Activated CD4-positive, alpha-beta T cell treated with anti-CD3 and anti-CD28 coated beads, Interleukin-2, Interleukin-6, amounts not matched to agents 100 ng/mL and 50 ng/mL, durations not matched to agents 16 hours and 8 hours (primary cell): ENCODE results near the gene CORO2B.
"Not testable (repeated sequence)": the region's sequence is repeated elsewhere in the genome, so short reads cannot be mapped to it uniquely, and the experiment has no call there.

Source experiments
- DNase-seq: peaks from one replicate; pipeline ENCODE4 v3.0.0-alpha.2; 2020

Gene CORO2B

DNA sequence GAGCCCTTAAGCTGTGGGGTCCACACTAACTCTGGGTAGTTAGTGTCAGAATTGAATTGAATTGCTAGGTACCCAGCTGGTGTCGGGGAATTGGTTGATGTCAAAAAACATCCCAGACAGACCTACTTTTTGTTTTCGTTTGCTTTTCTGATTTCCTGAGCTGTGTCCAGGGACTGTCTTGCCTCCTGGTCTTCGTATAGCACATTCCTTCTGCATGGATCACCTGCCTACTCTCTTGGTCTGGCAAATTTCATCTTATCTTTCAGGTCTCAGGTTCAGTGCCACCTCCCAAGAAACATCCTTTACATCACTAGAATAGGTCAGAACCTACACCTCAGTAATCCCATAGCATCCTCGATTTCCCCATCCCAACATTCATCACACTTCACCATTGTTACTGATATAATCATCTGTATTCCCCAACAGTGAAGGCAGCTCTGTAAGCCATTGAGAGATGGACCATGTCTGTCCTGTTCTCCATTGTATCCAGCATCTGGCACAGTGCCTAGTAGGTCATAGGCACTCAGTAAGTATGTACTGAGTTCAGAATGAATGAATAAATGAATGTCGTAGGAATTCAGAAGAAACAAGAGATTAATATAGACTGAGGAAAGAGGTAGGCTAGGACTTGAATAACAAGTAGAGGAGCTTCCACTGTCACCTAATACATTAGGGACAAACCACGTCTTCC is 160.7 kb downstream of the CORO2B start:
- no peak for DNase-seq

DNA sequence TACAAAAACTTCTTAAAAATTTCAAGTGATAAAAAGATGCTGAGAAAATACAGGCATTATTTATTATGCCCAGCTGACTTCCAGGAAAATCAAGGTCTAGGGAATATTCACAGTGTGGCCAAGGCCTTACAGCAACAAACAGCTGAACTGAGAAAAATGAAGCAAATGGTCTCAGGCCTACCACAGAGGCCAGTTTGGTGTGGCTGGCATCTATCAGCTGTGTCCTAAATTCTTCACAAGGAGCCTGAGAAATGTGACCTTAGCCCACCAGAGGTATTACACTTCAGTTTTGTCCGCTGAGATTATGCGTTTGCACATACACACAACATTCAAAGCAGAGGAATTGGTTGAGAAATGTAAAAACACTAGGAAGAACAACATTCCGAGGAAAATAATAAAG is 164.5 kb downstream of the CORO2B start:
- no peak for DNase-seq

- no peak for DNase-seq
Measured at GRCh38 chr15:68749365-68749764, 170.6 kb downstream of the CORO2B start.

DNA sequence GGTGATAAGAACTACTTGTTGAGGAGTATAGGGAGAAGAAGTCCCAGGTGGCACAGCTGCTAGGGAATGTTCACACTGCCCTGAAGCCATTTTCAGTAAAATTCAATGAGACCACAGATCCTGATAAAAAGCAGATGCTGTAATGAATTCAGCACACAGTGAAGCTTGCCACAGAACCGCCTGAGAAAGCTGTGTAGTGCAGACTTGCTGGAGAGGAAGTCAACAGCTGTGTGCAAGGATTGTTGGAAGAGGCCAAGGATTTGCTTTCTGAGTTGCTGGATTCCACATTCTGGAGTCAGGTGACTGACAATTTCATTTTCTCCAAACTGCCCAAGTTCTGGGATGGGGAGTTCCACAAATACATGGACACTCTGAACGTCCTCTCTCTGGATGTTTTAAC is 171.0 kb downstream of the CORO2B start:
- no peak for DNase-seq

DNA sequence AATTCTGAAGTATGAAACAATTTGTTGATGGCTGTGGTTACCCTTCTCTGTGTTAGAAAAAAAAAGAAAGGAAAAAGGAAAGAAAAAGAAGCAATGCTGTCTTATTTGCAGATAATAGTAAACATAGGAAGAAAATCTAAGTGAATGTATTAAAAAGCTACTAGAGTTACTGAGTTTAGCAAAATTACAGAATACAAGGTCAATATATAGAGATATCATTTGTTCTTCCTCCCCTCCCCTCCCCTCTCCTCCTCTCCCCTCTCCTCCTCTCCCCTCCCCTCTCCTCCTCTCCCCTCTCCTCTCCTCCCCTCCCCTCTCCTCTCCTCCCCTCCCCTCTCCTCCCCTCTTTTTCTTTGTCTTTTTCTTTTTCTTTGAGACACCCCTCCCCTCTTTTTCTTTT is 172.8 kb downstream of the CORO2B start:
- DNase-seq = no peak

GRCh38 chr15:68755731-68756130 is 176.9 kb downstream of the CORO2B start:
- DNase-seq = no peak

DNA sequence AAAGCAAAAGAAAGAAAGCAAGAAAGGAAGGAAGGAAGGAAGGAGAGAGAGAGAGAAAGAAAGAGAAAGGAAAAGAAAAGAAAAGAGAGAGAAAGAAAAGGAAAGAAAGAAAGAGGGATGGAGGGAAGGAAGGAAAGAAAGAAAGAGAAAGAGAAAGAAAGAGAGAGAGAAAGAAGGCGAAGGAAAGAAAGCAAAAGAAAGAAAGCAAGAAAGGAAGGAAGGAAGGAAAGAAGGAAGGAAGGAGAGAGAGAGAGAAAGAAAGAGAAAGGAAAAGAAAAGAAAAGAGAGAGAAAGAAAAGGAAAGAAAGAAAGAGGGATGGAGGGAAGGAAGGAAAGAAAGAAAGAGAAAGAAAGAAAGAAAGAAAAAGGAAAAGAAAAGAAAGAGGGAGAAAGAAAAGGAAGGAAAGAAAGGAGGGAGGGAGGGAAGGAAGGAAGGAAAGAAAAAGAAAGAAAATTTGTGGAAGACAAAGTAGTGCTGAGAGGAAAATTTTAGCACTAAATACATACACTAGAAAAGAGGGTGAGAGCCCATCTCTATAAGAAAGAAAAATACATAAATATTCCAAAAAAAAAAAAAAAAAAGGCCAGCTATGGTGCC is 181.3 kb downstream of the CORO2B start:
- DNase-seq = not testable (repeated sequence)

DNA sequence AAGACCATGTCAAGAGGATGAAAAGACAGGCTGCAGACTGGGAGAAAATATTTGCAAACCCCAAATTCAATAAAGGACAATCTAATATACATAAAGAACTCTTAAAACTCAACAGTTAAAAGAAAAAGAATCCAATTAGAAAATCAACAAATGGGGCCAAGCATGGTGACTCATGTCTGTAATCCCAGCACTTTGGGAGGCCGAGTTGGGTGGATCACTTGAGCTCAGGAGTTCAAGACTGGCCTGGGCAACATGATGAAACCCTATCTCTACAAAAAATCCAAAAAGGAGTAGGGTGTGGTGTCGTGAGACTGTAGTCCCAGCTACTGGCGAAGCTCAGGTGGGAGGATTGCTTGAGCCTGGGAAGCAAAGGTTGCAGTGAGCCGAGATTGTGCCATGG is 184.3 kb downstream of the CORO2B start:
- no peak for DNase-seq

GRCh38 chr15:68764090-68764489 is 185.3 kb downstream of the CORO2B start:
- DNase-seq = no peak

- no peak for DNase-seq
Measured at GRCh38 chr15:68765602-68766368, 187.0 kb downstream of the CORO2B start.

DNA sequence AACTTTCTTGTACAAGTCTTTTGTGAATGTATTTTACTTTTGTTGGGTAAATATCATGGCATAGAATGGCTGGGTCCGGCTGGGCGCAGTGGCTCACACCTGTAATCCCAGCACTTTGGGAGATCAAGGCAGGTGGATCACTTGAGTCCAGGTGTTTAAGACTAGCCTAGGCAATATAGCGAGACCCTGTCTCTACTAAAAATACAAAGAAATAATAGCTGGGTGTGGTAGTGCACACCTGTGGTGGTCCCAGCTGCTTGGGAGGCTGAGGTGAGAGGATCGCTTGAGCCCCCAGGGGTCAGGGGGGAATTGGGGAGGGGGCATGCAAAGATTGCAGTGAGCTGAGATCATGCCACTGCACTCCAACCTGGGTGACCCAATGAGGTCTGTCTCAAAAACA is 189.0 kb downstream of the CORO2B start:
- no peak for DNase-seq

- DNase-seq = no peak
Measured at GRCh38 chr15:68768321-68768720, 189.5 kb downstream of the CORO2B start.

- DNase-seq = no peak
Measured at GRCh38 chr15:68769702-68770101, 190.9 kb downstream of the CORO2B start.

- no peak for DNase-seq
Measured at GRCh38 chr15:68770216-68770615, 191.4 kb downstream of the CORO2B start.

DNA sequence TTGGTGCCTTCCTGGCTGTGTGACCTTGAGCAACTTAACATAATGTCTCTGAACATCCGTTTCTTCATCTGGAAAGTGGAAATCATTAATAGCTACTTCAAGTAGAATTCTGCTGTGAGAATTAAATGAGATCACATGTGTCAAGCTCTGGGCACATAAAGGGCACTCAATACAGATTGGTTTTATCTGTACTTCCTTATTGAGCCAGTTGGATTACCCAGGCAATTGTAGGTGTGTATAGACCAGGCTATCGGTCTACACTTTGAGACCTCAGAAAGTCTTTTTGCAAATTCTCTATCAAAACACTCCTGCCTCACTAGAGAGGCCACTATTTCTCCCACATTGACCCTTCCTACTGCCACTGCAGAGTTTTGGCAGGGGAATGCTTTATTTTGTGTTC is 194.2 kb downstream of the CORO2B start:
- DNase-seq = no peak

GRCh38 chr15:68774120-68774519 is 195.3 kb downstream of the CORO2B start:
- no peak for DNase-seq

GRCh38 chr15:68774521-68775235 is 195.9 kb downstream of the CORO2B start:
- DNase-seq = no peak

DNA sequence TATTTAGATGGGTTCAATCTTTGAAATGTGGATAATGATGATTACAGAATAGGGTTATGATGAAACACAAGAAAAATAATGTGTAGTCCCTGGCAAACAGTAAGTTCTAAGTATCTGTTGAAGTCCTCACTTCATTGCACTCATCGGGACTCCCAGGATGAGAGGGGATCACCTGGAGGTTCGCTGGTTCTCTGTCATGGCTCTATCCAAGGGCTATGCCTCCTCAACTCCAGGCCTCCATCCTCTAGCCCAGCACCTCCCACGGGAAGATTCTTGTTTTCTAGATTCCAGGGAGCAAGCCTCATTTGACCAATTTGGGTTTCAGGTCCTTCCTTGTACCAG is 196.4 kb downstream of the CORO2B start:
- no peak for DNase-seq

- no peak for DNase-seq
Measured at GRCh38 chr15:68775671-68776476, 197.1 kb downstream of the CORO2B start.

GRCh38 chr15:68776477-68777270 is 197.9 kb downstream of the CORO2B start:
- DNase-seq = no peak
